K562 (cell line): ENCODE results near the gene SPATC1L. TPM values are rescaled to one million over a fixed set of nuclear protein-coding genes. Genes with fewer than 3 reads are reported as not detected.
A peak's percentile ranks its signal among the peaks of the same experiment; 100 is the strongest.

ENCODE experiments used
- CTCF ChIP-seq, 3 experiments: IDR thresholded peaks in 2 of 3; conservative IDR thresholded peaks in 1 of 3; 2 replicates each; pipeline ENCODE4 v1.5.1; 2011 to 2012; ENCODE audit warnings: low read length in 3 of 3, mild to moderate bottlenecking in 3 of 3, control low read depth in 2 of 3, improper control_type of control experiment in 1 of 3, inconsistent platforms in 1 of 3, low read depth in 1 of 3, mixed read lengths in 1 of 3, moderate library complexity in 1 of 3; ENCODE audit not compliant: insufficient read depth in 2 of 3
- KDM5B ChIP-seq: fragments of 200-600 bp; sonication (generic); IDR thresholded peaks from 2 replicates; pipeline ENCODE4 v1.6.1; 2012; ENCODE audit warnings: low read depth, mild to moderate bottlenecking, moderate library complexity, low read length, control low read depth, inconsistent platforms; ENCODE audit not compliant: insufficient replicate concordance
- MCM5 ChIP-seq: fragments of 450-650 bp; IDR thresholded peaks from 2 replicates; pipeline ENCODE4 v1.6.1; 2016; ENCODE audit warnings: low read depth
- POLR2AphosphoS5 ChIP-seq: IDR thresholded peaks from 2 replicates; pipeline ENCODE4 v1.6.1; 2011; ENCODE audit warnings: mild to moderate bottlenecking, low read depth, low read length, moderate library complexity; ENCODE audit not compliant: control insufficient read depth, insufficient read depth
- ZNF282 ChIP-seq: sonication (generic); formaldehyde crosslinking; IDR thresholded peaks from 2 replicates; pipeline ENCODE4 v1.8.1; 2023; ENCODE audit warnings: missing genetic modification reagents
- ZNF3 ChIP-seq: fragments of 250-450 bp; sonication (Bioruptor Pico); IDR thresholded peaks from 2 replicates; pipeline ENCODE4 v1.5.0; 2021; ENCODE audit warnings: mild to moderate bottlenecking, moderate library complexity
- ZNF644 ChIP-seq: fragments of 200-800 bp; sonication (Bioruptor generic); IDR thresholded peaks from 2 replicates; pipeline ENCODE4 v1.6.1; 2016; ENCODE audit warnings: low read depth, missing genetic modification characterization, missing compliant biosample characterization
- polyA plus RNA-seq, 8 experiments: library from polyadenylated mRNA; depleted of rRNA in 4 of 8; stranded (reverse) in 5 of 8; unstranded in 3 of 8; fragments of >200 nt; fragmentation: Nextera tagmentation in 2 of 8; fragmentation: Illumina TruSeq in 1 of 8; extraction: Ambion mirVana in 2 of 8; extraction: Trizol in 1 of 8; gene quantifications; 2 replicates each; pipeline versions ENCODE4 v1.2.1 to v1.2.3, GENCODE V29; 2011 to 2014; ENCODE audit warnings: inconsistent platforms in 1 of 8, missing spikeins in 1 of 8
- total RNA-seq, 7 experiments: library from RNA; depleted of rRNA in 6 of 7; stranded (reverse); fragments of >200 nt in 6 of 7; fragmentation: Illumina TruSeq in 2 of 7; extraction: Trizol in 2 of 7; gene quantifications; 2 replicates each; pipeline versions ENCODE4 v1.2.1 to v1.2.3, GENCODE V29; 2011 to 2021; ENCODE audit warnings: low replicate concordance in 1 of 7
- TF ChIP-seq, protein P1 (sequence below): sonication (generic); formaldehyde crosslinking; IDR thresholded peaks from 2 replicates; pipeline ENCODE4 v1.8.1; 2022; ENCODE audit warnings: missing genetic modification reagents

Gene SPATC1L
- total and polyA plus RNA-seq, 9 of the 15 experiments (the other 6 are each of a cell fraction or from before 2014, with no cell fraction given) = 0.14 to 121 (median 34.0) TPM; not detected in 1

DNA sequence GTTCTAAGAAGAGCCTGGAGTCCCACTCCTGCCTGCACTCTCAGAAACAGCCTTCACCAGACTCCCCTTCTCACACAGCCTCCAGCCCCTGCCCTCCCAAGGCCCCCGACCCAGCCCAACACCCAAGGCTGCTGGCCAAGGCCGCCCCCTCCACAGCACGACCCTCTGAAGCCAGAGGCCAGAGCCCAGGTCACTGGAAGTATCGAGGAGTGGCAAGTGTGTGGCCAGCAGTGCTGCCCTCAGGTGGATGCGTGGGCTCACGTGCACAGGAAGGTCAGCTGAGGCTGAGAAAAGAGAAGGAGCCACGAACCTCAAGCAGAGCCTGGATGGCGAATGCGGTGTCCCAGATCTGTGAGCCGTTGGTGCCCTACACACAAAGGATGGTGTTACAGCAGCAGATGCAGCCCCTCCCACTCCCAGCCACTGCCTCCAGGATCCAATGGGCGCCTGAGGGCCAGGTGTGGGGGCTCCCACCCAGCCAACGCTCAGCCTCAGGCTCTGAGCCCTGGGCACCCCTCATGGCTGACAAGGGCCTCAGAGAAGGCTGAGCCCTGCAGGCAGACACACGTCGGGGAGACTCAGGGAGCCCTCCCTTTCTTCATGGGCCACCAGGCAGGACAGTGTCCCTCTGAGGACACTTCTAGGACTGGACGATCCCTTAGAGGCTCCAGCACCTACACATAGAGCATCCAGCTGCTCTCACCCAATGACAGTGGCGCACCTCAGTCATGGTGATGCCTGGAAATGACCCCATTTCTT lies 26.3 kb upstream of the SPATC1L start (continued):
- no peak for TF ChIP-seq POLR2AphosphoS5
- TF ChIP-seq ZNF282 (CRISPR knock-in tag) = no peak
- TF ChIP-seq, protein P1, sequence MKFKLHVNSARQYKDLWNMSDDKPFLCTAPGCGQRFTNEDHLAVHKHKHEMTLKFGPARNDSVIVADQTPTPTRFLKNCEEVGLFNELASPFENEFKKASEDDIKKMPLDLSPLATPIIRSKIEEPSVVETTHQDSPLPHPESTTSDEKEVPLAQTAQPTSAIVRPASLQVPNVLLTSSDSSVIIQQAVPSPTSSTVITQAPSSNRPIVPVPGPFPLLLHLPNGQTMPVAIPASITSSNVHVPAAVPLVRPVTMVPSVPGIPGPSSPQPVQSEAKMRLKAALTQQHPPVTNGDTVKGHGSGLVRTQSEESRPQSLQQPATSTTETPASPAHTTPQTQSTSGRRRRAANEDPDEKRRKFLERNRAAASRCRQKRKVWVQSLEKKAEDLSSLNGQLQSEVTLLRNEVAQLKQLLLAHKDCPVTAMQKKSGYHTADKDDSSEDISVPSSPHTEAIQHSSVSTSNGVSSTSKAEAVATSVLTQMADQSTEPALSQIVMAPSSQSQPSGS = no peak
- no peak for TF ChIP-seq ZNF644 (tag)
- no peak for TF ChIP-seq KDM5B
- no peak for TF ChIP-seq MCM5
- peak; percentile 44 to 53 (median 47); a peak in 4 of 6 replicates for TF ChIP-seq CTCF (IDR thresholded peaks at IDR 0.05 in 2 of 3, conservative IDR thresholded peaks at IDR 0.05 in 1 of 3; ENCODE audit: insufficient read depth in 2 of 3, low read depth in 1 of 3, low read length in 3 of 3)
- TF ChIP-seq ZNF3 = no peak
